Neural cell (in vitro differentiated cells): ENCODE measurements around the gene NUBPL. TPM values are rescaled to one million over a fixed set of nuclear protein-coding genes. Genes with fewer than 3 reads are reported as not detected.
"Not testable (repeated sequence)": the region's sequence is repeated elsewhere in the genome, so short reads cannot be mapped to it uniquely, and the experiment has no call there.

Source experiments
- H2AFZ ChIP-seq: fragments of 200-600, 300-800 bp; sonication (generic), shearing (Covaris generic); 2 replicates; pipeline ENCODE4 v1.6.0; 2014; ENCODE audit warnings: low read depth, mild to moderate bottlenecking, antibody characterized with exemption, low read length, moderate library complexity
- H3F3A ChIP-seq: fragments of 200-600 bp; shearing (Covaris generic); 2 replicates; pipeline ENCODE4 v1.6.1; 2016; ENCODE audit warnings: mild to moderate bottlenecking, moderate library complexity, mixed read lengths, antibody characterized with exemption, low read length; ENCODE audit not compliant: insufficient read depth, poor library complexity, severe bottlenecking
- H3K27ac ChIP-seq: fragments of 200-600, 300-800 bp; sonication (generic), shearing (Covaris generic); 2 replicates; pipeline ENCODE4 v1.5.1; 2014; ENCODE audit warnings: mild to moderate bottlenecking, low read length, moderate library complexity
- H3K27me3 ChIP-seq: fragments of 300-800, 200-600 bp; sonication (generic), shearing (Covaris generic); 2 replicates; pipeline ENCODE4 v1.6.0; 2014; ENCODE audit warnings: mild to moderate bottlenecking, low read depth, low read length, moderate library complexity; ENCODE audit not compliant: insufficient read depth
- H3K36me3 ChIP-seq: fragments of 300-800, 200-600 bp; sonication (generic), shearing (Covaris generic); 2 replicates; pipeline ENCODE4 v1.5.1; 2014; ENCODE audit warnings: mild to moderate bottlenecking, antibody characterized with exemption, low read length, moderate library complexity; ENCODE audit not compliant: insufficient read depth
- H3K4me2 ChIP-seq: fragments of 300-800, 200-600 bp; sonication (generic), shearing (Covaris generic); 2 replicates; pipeline ENCODE4 v1.6.0; 2014; ENCODE audit warnings: mild to moderate bottlenecking, low read length
- H3K4me3 ChIP-seq: fragments of 300-800, 200-600 bp; sonication (generic), shearing (Covaris generic); 2 replicates; pipeline ENCODE4 v1.5.1; 2014; ENCODE audit warnings: mild to moderate bottlenecking, low read length, moderate library complexity
- H3K79me2 ChIP-seq: fragments of 200-600 bp; shearing (Covaris generic); replicated peaks from 2 replicates; pipeline ENCODE4 v1.6.0; 2014; ENCODE audit warnings: mild to moderate bottlenecking, low read length, moderate library complexity; ENCODE audit not compliant: insufficient read depth
- H3K9ac ChIP-seq: fragments of 300-800, 200-600 bp; sonication (generic), shearing (Covaris generic); 2 replicates; pipeline ENCODE4 v1.6.1; 2016; ENCODE audit warnings: mild to moderate bottlenecking, low read length, mixed read lengths
- H3K9me2 ChIP-seq: fragments of 200-600 bp; shearing (Covaris generic); 2 replicates; pipeline ENCODE4 v1.6.1; 2016; ENCODE audit warnings: mild to moderate bottlenecking, low read length, mixed read lengths; ENCODE audit not compliant: insufficient read depth
- H3K9me3 ChIP-seq: fragments of 200-600, 300-800 bp; sonication (generic), shearing (Covaris generic); 2 replicates; pipeline ENCODE4 v1.6.1; 2016; ENCODE audit warnings: mild to moderate bottlenecking, mixed run types, low read length, moderate library complexity, mixed read lengths
- H4K20me1 ChIP-seq: fragments of 200-600 bp; shearing (Covaris generic); 2 replicates; pipeline ENCODE4 v1.6.1; 2016; ENCODE audit warnings: mild to moderate bottlenecking, mixed run types; ENCODE audit not compliant: insufficient read depth
- CTCF ChIP-seq: fragments of 450-650 bp; IDR thresholded peaks from 2 replicates; pipeline ENCODE4 v1.5.1; 2014; ENCODE audit warnings: antibody characterized with exemption, mild to moderate bottlenecking, moderate library complexity; ENCODE audit not compliant: poor library complexity, severe bottlenecking
- EZH2 ChIP-seq: fragments of 200-600, 300-800 bp; shearing (Covaris generic), sonication (generic); IDR thresholded peaks from 2 replicates; pipeline ENCODE4 v1.6.1; 2014; ENCODE audit warnings: antibody characterized with exemption, low read length, borderline replicate concordance, mild to moderate bottlenecking; ENCODE audit not compliant: insufficient read depth, poor library complexity, severe bottlenecking
- MXI1 ChIP-seq: fragments of 450-650 bp; conservative IDR thresholded peaks from 2 replicates; pipeline ENCODE4 v1.6.1; 2014; ENCODE audit warnings: antibody characterized with exemption, mild to moderate bottlenecking; ENCODE audit not compliant: poor library complexity, severe bottlenecking
- RAD21 ChIP-seq: fragments of 450-650 bp; conservative IDR thresholded peaks from 2 replicates; pipeline ENCODE4 v1.6.1; 2014; ENCODE audit warnings: antibody characterized with exemption, mild to moderate bottlenecking, moderate library complexity
- REST ChIP-seq: IDR thresholded peaks from 2 replicates; pipeline ENCODE4 v1.6.1; 2012; ENCODE audit warnings: borderline replicate concordance
- SMC3 ChIP-seq: fragments of 450-650 bp; conservative IDR thresholded peaks from 2 replicates; pipeline ENCODE4 v1.6.1; 2014; ENCODE audit warnings: antibody characterized with exemption, mild to moderate bottlenecking, moderate library complexity; ENCODE audit not compliant: poor library complexity
- TAF1 ChIP-seq: IDR thresholded peaks from 2 replicates; pipeline ENCODE4 v1.6.1; 2012; ENCODE audit warnings: low read depth
- polyA plus RNA-seq: library from polyadenylated mRNA; depleted of rRNA; stranded (reverse); fragments of >200 nt; gene quantifications from 2 replicates; pipeline ENCODE4 v1.2.3, GENCODE V29; 2014

NUBPL gene
- polyA plus RNA-seq, 1 donor from 2014 or later, result 3.1 TPM

GRCh38 chr14:31703056-31703455, 141.9 kb downstream of the NUBPL start:
- TF ChIP-seq TAF1 (no peak), CTCF (no peak), REST (no peak), RAD21 (no peak), SMC3 (no peak), MXI1 (no peak), EZH2 (no peak)
- no peaks in the 10 kb centered on the region for H3K79me2 ChIP-seq

GRCh38 chr14:31705731-31706130, 144.5 kb downstream of the NUBPL start:
- H3K27ac ChIP-seq, result no peak overlapping the region
- H3K9me2 ChIP-seq, result no peaks in the 10 kb centered on the region
- no peak for TF ChIP-seq SMC3
- no peak overlapping the region for H3K9ac ChIP-seq
- no peaks in the 10 kb centered on the region for H3K79me2 ChIP-seq
- no peaks in the 10 kb centered on the region for H3K27me3 ChIP-seq
- H3K36me3 ChIP-seq, result no peaks in the 10 kb centered on the region
- H3K4me2 ChIP-seq, result no peak overlapping the region
- H3K9me3 ChIP-seq, result no peaks in the 10 kb centered on the region
- no peak overlapping the region for H3K4me3 ChIP-seq
- H3F3A ChIP-seq, result no peaks in the 10 kb centered on the region
- H4K20me1 ChIP-seq, result no peaks in the 10 kb centered on the region
- H2AFZ ChIP-seq, result no peak overlapping the region

More at GRCh38 chr14:31703056-31703455, 141.9 kb downstream of the NUBPL start:
- Histone ChIP-seq H3K9ac (no peak overlapping the region), H4K20me1 (no peaks in the 10 kb centered on the region), H3K4me2 (no peak overlapping the region), H3K27me3 (no peaks in the 10 kb centered on the region), H3K9me2 (no peaks in the 10 kb centered on the region), H3K27ac (no peak overlapping the region), H2AFZ (no peak overlapping the region), H3K9me3 (no peaks in the 10 kb centered on the region), H3K36me3 (no peaks in the 10 kb centered on the region), H3F3A (no peaks in the 10 kb centered on the region), H3K4me3 (no peak overlapping the region)

- not testable (repeated sequence) for H4K20me1 ChIP-seq, H3K27ac ChIP-seq, H3K4me2 ChIP-seq, H3K36me3 ChIP-seq, H3K9me3 ChIP-seq, H3K79me2 ChIP-seq, H3F3A ChIP-seq, H2AFZ ChIP-seq, H3K9ac ChIP-seq, H3K27me3 ChIP-seq, H3K4me3 ChIP-seq, H3K9me2 ChIP-seq
Measured at GRCh38 chr14:31708661-31709060, 147.5 kb downstream of the NUBPL start.
